OCI-LY1 (cell line): Measurements from ENCODE around the gene PIP4K2C.

Experiments used
- H2AFZ ChIP-seq: fragments of 200-600 bp; sonication (generic), shearing (Covaris generic); 2 replicates; pipeline ENCODE4 v1.6.0; 2014; ENCODE audit warnings: antibody characterized with exemption, mild to moderate bottlenecking, low read length
- H3F3A ChIP-seq: fragments of 200-600 bp; sonication (generic), shearing (Covaris generic); 2 replicates; pipeline ENCODE4 v1.6.0; 2014; ENCODE audit warnings: mild to moderate bottlenecking, antibody characterized with exemption, low read length, moderate library complexity; ENCODE audit not compliant: insufficient read depth
- H3K27ac ChIP-seq: fragments of 200-600 bp; sonication (generic); 2 replicates; pipeline ENCODE4 v1.5.1; 2014; ENCODE audit warnings: low read length, mixed run types, mild to moderate bottlenecking, low read depth; ENCODE audit not compliant: poor library complexity, severe bottlenecking
- H3K27me3 ChIP-seq: fragments of 200-600 bp; sonication (generic); 2 replicates; pipeline ENCODE4 v1.6.0; 2014; ENCODE audit warnings: antibody characterized with exemption, mild to moderate bottlenecking, low read length, moderate library complexity; ENCODE audit not compliant: insufficient read depth
- H3K36me3 ChIP-seq: fragments of 200-600 bp; sonication (generic); 2 replicates; pipeline ENCODE4 v1.6.1; 2014; ENCODE audit warnings: mild to moderate bottlenecking, antibody characterized with exemption, low read length, moderate library complexity, mixed read lengths; ENCODE audit not compliant: insufficient read depth
- H3K4me1 ChIP-seq: fragments of 200-600 bp; sonication (generic); 2 replicates; pipeline ENCODE4 v1.5.1; 2014; ENCODE audit warnings: mild to moderate bottlenecking, low read length, moderate library complexity; ENCODE audit not compliant: insufficient read depth, severe bottlenecking
- H3K4me2 ChIP-seq: fragments of 200-600 bp; sonication (generic), shearing (Covaris generic); 2 replicates; pipeline ENCODE4 v1.6.1; 2014; ENCODE audit warnings: low read length
- H3K4me3 ChIP-seq: fragments of 200-600 bp; sonication (generic); 2 replicates; pipeline ENCODE4 v1.5.1; 2014; ENCODE audit warnings: low read length, low read depth, mild to moderate bottlenecking, mixed read lengths; ENCODE audit not compliant: poor library complexity, severe bottlenecking
- H3K79me2 ChIP-seq: fragments of 200-600 bp; shearing (Covaris generic); 2 replicates; pipeline ENCODE4 v1.6.1; 2016; ENCODE audit warnings: mixed run types, low read length, mixed read lengths; ENCODE audit not compliant: insufficient read depth
- H3K9ac ChIP-seq: fragments of 200-600 bp; sonication (generic), shearing (Covaris generic); 2 replicates; pipeline ENCODE4 v1.6.1; 2014; ENCODE audit warnings: mild to moderate bottlenecking, low read length, mixed read lengths
- H3K9me2 ChIP-seq: fragments of 200-600 bp; sonication (generic), shearing (Covaris generic); 2 replicates; pipeline ENCODE4 v1.6.1; 2014; ENCODE audit warnings: low read depth, mild to moderate bottlenecking, low read length, mixed read lengths
- H3K9me3 ChIP-seq: fragments of 200-600 bp; shearing (Covaris generic); 2 replicates; pipeline ENCODE4 v1.6.1; 2014; ENCODE audit warnings: low read length, mixed read lengths
- H4K20me1 ChIP-seq: fragments of 200-600 bp; sonication (generic), shearing (Covaris generic); 2 replicates; pipeline ENCODE4 v1.6.0; 2016; ENCODE audit warnings: mild to moderate bottlenecking, low read length; ENCODE audit not compliant: insufficient read depth
- CTCF ChIP-seq: fragments of 200-600 bp; sonication (generic), shearing (Covaris generic); IDR thresholded peaks from 2 replicates; pipeline ENCODE4 v1.5.1; 2017; ENCODE audit warnings: mild to moderate bottlenecking, antibody characterized with exemption, low read length, moderate library complexity, mixed read lengths
- EZH2 ChIP-seq: fragments of 200-600 bp; sonication (generic), shearing (Covaris generic); IDR thresholded peaks from 2 replicates; pipeline ENCODE4 v1.8.0; 2017; ENCODE audit warnings: borderline replicate concordance, mixed run types, mild to moderate bottlenecking, antibody characterized with exemption, low read length, moderate library complexity, mixed read lengths

Gene PIP4K2C

GRCh38 chr12:57612711-57613426, 21.9 kb downstream of the PIP4K2C start:
- no peak overlapping the region for H2AFZ ChIP-seq
- H3K27me3 ChIP-seq = peaks cover 4% of the 10 kb centered on the region; the same call in 1 of the 2 replicates

GRCh38 chr12:57613427-57614109, 22.6 kb downstream of the PIP4K2C start:
- H3K79me2 ChIP-seq = no peaks in the 10 kb centered on the region
- no peaks in the 10 kb centered on the region for H3K9me3 ChIP-seq
- H4K20me1 ChIP-seq = no peaks in the 10 kb centered on the region
- TF ChIP-seq CTCF (no peak), EZH2 (no peak)
- H3K4me2 ChIP-seq = peak overlapping the region; percentile 19; the same call in 1 of the 2 replicates
- no peak overlapping the region for H3K9ac ChIP-seq
- H2AFZ ChIP-seq = no peak overlapping the region
- no peak overlapping the region for H3K27ac ChIP-seq
- H3K27me3 ChIP-seq = peaks cover 4% of the 10 kb centered on the region; the same call in 1 of the 2 replicates
- H3K9me2 ChIP-seq = no peaks in the 10 kb centered on the region
- no peaks in the 10 kb centered on the region for H3K36me3 ChIP-seq
- H3K4me3 ChIP-seq = no peak overlapping the region
- H3F3A ChIP-seq = no peaks in the 10 kb centered on the region
- H3K4me1 ChIP-seq = peaks cover 10% of the 10 kb centered on the region

More at GRCh38 chr12:57612711-57613426, 21.9 kb downstream of the PIP4K2C start:
- Histone ChIP-seq H3K27ac (no peak overlapping the region), H3K36me3 (no peaks in the 10 kb centered on the region), H4K20me1 (no peaks in the 10 kb centered on the region), H3F3A (no peaks in the 10 kb centered on the region), H3K4me1 (peaks cover 10% of the 10 kb centered on the region), H3K4me3 (no peak overlapping the region), H3K9me3 (no peaks in the 10 kb centered on the region), H3K79me2 (no peaks in the 10 kb centered on the region), H3K4me2 (no peak overlapping the region), H3K9ac (no peak overlapping the region), H3K9me2 (no peaks in the 10 kb centered on the region)
- TF ChIP-seq CTCF (no peak), EZH2 (no peak)

GRCh38 chr12:57614178-57614947, 23.4 kb downstream of the PIP4K2C start:
- no peaks in the 10 kb centered on the region for H4K20me1 ChIP-seq
- H3K9me2 ChIP-seq = no peaks in the 10 kb centered on the region
- H3K4me2 ChIP-seq = peak overlapping the region; percentile 19; the same call in 1 of the 2 replicates
- H2AFZ ChIP-seq = no peak overlapping the region
- H3K79me2 ChIP-seq = no peaks in the 10 kb centered on the region
- no peak overlapping the region for H3K27ac ChIP-seq
- no peaks in the 10 kb centered on the region for H3K36me3 ChIP-seq
- H3K9ac ChIP-seq = no peak overlapping the region
- no peak overlapping the region for H3K4me3 ChIP-seq
- TF ChIP-seq EZH2 = no peak
- TF ChIP-seq CTCF = no peak
- peaks cover 4% of the 10 kb centered on the region; the same call in 1 of the 2 replicates for H3K27me3 ChIP-seq
- peaks cover 10% of the 10 kb centered on the region for H3K4me1 ChIP-seq
- no peaks in the 10 kb centered on the region for H3F3A ChIP-seq
- no peaks in the 10 kb centered on the region for H3K9me3 ChIP-seq
